GM10847 (cell line): Measurements from ENCODE around the gene SEC22A.

Experiments
- POLR2A ChIP-seq: IDR thresholded peaks from 2 replicates; pipeline ENCODE4 v1.6.1; 2011; ENCODE audit not compliant: insufficient read length; ENCODE audit errors: extremely low read depth

Gene SEC22A

GRCh38 chr3:123163141-123163540 is 38.6 kb upstream of the SEC22A start:
- TF ChIP-seq POLR2A: no peak

GRCh38 chr3:123165163-123165562 is 36.6 kb upstream of the SEC22A start:
- no peak for TF ChIP-seq POLR2A

GRCh38 chr3:123167686-123168085 is 34.1 kb upstream of the SEC22A start:
- TF ChIP-seq POLR2A: no peak

GRCh38 chr3:123168122-123168521 is 33.6 kb upstream of the SEC22A start:
- TF ChIP-seq POLR2A: no peak

- TF ChIP-seq POLR2A: no peak
Measured at GRCh38 chr3:123168605-123169004, 33.1 kb upstream of the SEC22A start.

- TF ChIP-seq POLR2A: no peak
Measured at GRCh38 chr3:123169492-123169929, 32.2 kb upstream of the SEC22A start.

GRCh38 chr3:123169930-123170329 is 31.8 kb upstream of the SEC22A start:
- TF ChIP-seq POLR2A: no peak

- TF ChIP-seq POLR2A: no peak
Measured at GRCh38 chr3:123180791-123181190, 21.0 kb upstream of the SEC22A start.

GRCh38 chr3:123186695-123187094 is 15.0 kb upstream of the SEC22A start:
- TF ChIP-seq POLR2A: no peak

- no peak for TF ChIP-seq POLR2A
Measured at GRCh38 chr3:123188058-123188457, 13.7 kb upstream of the SEC22A start.

- no peak for TF ChIP-seq POLR2A
Measured at GRCh38 chr3:123193448-123194101, 8.2 kb upstream of the SEC22A start.

- TF ChIP-seq POLR2A: no peak
Measured at GRCh38 chr3:123194552-123194951, 7.2 kb upstream of the SEC22A start.

- no peak for TF ChIP-seq POLR2A
Measured at GRCh38 chr3:123198372-123198771, 3.4 kb upstream of the SEC22A start.

- no peak for TF ChIP-seq POLR2A
Measured at GRCh38 chr3:123201223-123201556, 553 bp upstream of the SEC22A start.

GRCh38 chr3:123202451-123202850 is 708 bp downstream of the SEC22A start:
- no peak for TF ChIP-seq POLR2A

GRCh38 chr3:123218990-123219389 is 17.2 kb downstream of the SEC22A start:
- no peak for TF ChIP-seq POLR2A

- no peak for TF ChIP-seq POLR2A
Measured at GRCh38 chr3:123225016-123225415, 23.3 kb downstream of the SEC22A start.
